AG04450 (cell line): ENCODE data around the gene MMP11. TPM values are rescaled to one million over a fixed set of nuclear protein-coding genes. Genes with fewer than 3 reads are reported as not detected.

Source experiments
- CTCF ChIA-PET: fragments of 300-600, 350-600 bp; formaldehyde crosslinking; extraction: SDS; loops from one replicate; lab custom pipeline; 2022; ENCODE audit warnings: antibody characterized with exemption, inconsistent platforms; lab: Charles Lee
- POLR2A ChIA-PET: fragments of 350-600 bp; formaldehyde crosslinking; extraction: SDS; loops from one replicate; lab custom pipeline; 2021; ENCODE audit warnings: antibody characterized with exemption, inconsistent platforms; lab: Yijun Ruan, JAX
- DNase-seq: peaks from one replicate; pipeline ENCODE4 v3.0.0-alpha.2; 2011; ENCODE audit warnings: low read depth, low spot score
- H3K27ac ChIP-seq: one replicate; pipeline ENCODE4 v1.5.1; 2012; ENCODE audit warnings: low read depth, low read length, control low read depth
- H3K27me3 ChIP-seq: one replicate; pipeline ENCODE4 v1.6.0; 2012; ENCODE audit warnings: low read length; ENCODE audit not compliant: control insufficient read depth, insufficient read depth
- H3K4me3 ChIP-seq: 2 replicates; pipeline ENCODE4 v1.5.1; 2011; ENCODE audit warnings: mild to moderate bottlenecking, low read depth, low read length, control low read depth
- H3K9me3 ChIP-seq: 2 replicates; pipeline ENCODE4 v1.5.1; 2012; ENCODE audit warnings: low read length; ENCODE audit not compliant: control insufficient read depth, insufficient read depth
- CTCF ChIP-seq: IDR thresholded peaks from 2 replicates; pipeline ENCODE4 v1.5.1; 2011; ENCODE audit warnings: low read depth, low read length, control low read depth, inconsistent platforms
- polyA plus RNA-seq: library from polyadenylated mRNA; depleted of rRNA; stranded (reverse); fragments of >200 nt; gene quantifications from 2 replicates; pipeline ENCODE4 v1.2.3, GENCODE V29; 2011

The MMP11 gene
- polyA plus RNA-seq, 1 experiment, result 5.7 TPM

GRCh38 chr22:23753385-23753784 lies 19.3 kb upstream of the MMP11 start:
- Histone ChIP-seq H3K9me3 (no peaks in the 10 kb centered on the region; the same call in 1 of the 2 replicates), H3K27ac (no peak overlapping the region), H3K4me3 (no peak overlapping the region), H3K27me3 (no peaks in the 10 kb centered on the region)
- CTCF ChIA-PET, result interaction anchor here (0.6 to 2.0 kb wide), 2 partner anchors 14 to 17 kb away, joined by 4 to 6 read pairs; partner anchors contain the start of gene CHCHD10
- no peak for DNase-seq
- TF ChIP-seq CTCF, result no peak
- POLR2A ChIA-PET, result no interaction called here

GRCh38 chr22:23754220-23754919 lies 18.3 kb upstream of the MMP11 start, which contains the start of gene VPREB3:
Gene VPREB3, minus strand, starts transcription at chr22:23754425. Its CDS starts 62 bp downstream, at chr22:23754363.
- no peak within 1 kb of the TSS for H3K4me3 ChIP-seq
- CTCF ChIA-PET, result interaction anchor here (0.6 kb wide), 1 partner anchor 16 kb away, joined by 6 read pairs; no protein-coding TSS in a partner anchor
- H3K9me3 ChIP-seq, result no peaks in the 10 kb centered on the region; the same call in 1 of the 2 replicates
- H3K27ac ChIP-seq, result no peak within 1 kb of the TSS
- POLR2A ChIA-PET, result no interaction called here
- no peaks in the 10 kb centered on the region for H3K27me3 ChIP-seq
- TF ChIP-seq CTCF, result no peak
- DNase-seq, result no peak

GRCh38 chr22:23754980-23755636 lies 17.5 kb upstream of the MMP11 start:
- no peak overlapping the region for H3K27ac ChIP-seq
- POLR2A ChIA-PET, result no interaction called here
- H3K4me3 ChIP-seq, result no peak overlapping the region
- TF ChIP-seq CTCF, result no peak
- DNase-seq, result no peak
- H3K9me3 ChIP-seq, result no peaks in the 10 kb centered on the region; the same call in 1 of the 2 replicates
- CTCF ChIA-PET, result interaction anchor here (0.8 kb wide), 1 partner anchor 16 kb away, joined by 3 read pairs; no protein-coding TSS in a partner anchor
- H3K27me3 ChIP-seq, result no peaks in the 10 kb centered on the region

- Histone ChIP-seq H3K4me3 (no peak overlapping the region), H3K9me3 (no peaks in the 10 kb centered on the region; the same call in 1 of the 2 replicates), H3K27me3 (no peaks in the 10 kb centered on the region), H3K27ac (no peak overlapping the region)
- TF ChIP-seq CTCF, result no peak
- POLR2A ChIA-PET, result no interaction called here
- CTCF ChIA-PET, result interaction anchor here (0.8 kb wide), 1 partner anchor 16 kb away, joined by 3 read pairs; no protein-coding TSS in a partner anchor
- DNase-seq, result no peak
Measured at GRCh38 chr22:23755711-23756110, 16.9 kb upstream of the MMP11 start.
